GM18870 (cell line): ENCODE measurements around the gene CDH23.

ENCODE experiments used
- ATAC-seq: cut with Tn5 transposase; IDR thresholded peaks from one replicate; pipeline ENCODE4 v1.9.1; 2021; ENCODE audit warnings: moderate library complexity; ENCODE audit not compliant: unreplicated experiment

The CDH23 gene

GRCh38 chr10:71481746-71482410 is 85.2 kb downstream of the CDH23 start:
- ATAC-seq = no peak

DNA sequence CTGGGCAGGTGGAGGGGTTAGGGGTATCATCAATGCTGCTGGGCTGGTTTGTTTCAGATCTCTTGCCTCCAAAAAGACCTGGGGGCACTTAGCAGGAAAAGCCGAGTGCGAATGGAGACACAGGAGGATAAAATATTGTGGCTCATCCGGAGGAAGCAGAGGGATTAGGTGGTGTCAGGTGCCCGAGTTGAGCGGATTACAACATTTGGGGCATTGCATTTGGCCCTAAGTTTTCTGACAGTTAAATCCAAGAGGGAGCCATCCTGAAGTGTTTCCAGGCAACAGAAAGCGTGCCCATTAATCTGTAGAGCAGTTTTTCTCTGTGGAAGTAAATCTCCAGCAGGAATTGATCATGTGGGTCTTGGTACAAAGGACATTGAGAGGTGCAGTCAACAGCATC is 85.9 kb downstream of the CDH23 start:
- ATAC-seq = no peak

GRCh38 chr10:71483135-71483534 is 86.4 kb downstream of the CDH23 start:
- ATAC-seq = no peak

- no peak for ATAC-seq
These were observed 87.4 kb downstream of the CDH23 start for GRCh38 chr10:71483885-71484751.

- ATAC-seq = no peak
These were observed 89.9 kb downstream of the CDH23 start for GRCh38 chr10:71486484-71487114.

DNA sequence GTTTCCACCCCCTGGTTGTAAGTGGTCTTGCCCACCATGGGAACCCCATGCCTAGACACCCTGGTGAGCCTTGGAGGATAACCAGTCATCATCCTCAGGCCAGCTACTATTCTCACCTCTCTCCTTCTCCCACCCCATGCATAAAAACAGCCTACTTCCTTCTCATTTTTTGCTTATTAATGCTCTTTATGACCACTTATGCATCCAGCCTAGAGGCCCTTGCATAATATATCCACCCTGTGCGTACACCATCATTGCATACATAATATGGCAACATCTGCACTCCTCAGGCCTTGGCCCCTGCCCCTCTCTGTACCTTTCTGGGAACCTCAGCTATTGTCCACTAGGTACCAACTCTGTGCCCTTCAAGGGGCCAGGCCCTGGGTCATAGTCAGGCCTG is 91.0 kb downstream of the CDH23 start:
- no peak for ATAC-seq

DNA sequence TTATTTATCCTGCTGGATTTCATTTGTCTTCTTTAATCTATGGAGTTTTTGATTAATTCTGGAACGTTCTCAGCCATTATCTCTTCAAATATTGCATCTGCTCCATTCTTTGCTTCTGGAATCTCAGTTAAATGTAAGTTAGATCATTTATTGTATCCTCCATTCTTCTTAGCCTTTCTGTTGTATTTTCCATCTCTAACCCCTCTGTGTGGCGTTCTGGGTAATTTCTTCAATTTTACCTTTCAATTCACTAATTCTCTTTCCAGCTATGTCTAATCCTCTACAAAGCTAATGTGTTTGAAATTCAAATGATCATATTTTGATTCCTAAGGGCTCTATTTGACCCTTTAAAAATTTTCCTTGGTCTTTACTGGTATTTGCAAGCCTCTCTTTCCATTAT is 92.4 kb downstream of the CDH23 start:
- ATAC-seq = no peak

DNA sequence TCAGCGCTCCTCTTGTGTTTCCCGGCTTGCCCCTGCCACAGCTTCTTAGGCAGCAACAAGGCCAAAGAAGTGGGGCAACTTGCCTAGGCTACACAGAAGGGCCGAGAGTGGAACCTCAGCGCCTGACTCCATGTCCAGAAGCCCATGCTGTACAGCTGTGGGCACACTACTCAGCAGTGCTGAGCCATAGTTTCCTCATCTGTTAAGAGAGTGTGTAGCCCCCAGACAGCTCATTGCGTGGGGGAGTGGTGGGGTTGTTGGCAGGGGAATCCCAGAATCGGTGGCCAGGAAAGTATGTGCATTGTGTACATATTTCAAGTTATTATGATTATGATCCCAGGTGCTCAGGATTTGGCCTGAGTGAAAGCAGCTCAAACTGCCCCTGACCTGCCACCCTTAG is 96.2 kb downstream of the CDH23 start:
- no peak for ATAC-seq

- ATAC-seq = no peak
These were observed 97.0 kb downstream of the CDH23 start for GRCh38 chr10:71493741-71494140.

DNA sequence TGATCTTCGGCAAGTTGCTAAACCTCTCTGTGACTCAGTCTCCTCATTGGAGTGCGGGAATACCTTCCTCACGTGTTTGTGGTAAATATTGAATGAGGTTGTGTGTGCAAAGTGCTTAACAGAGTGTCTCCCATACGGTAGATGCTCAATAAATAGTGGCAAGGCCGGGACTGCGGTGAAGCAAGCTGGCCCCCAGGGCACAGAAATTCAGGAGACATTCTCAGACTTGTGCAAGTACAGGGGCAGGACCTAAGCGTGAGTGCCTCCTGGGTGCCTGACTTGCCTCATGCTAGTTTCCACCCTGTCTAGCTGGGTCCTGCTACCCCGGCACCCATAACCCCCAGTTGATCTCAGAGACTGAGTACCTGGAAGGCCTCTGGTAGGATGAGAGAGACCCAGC is 97.8 kb downstream of the CDH23 start:
- no peak for ATAC-seq

GRCh38 chr10:71494980-71495381 is 98.3 kb downstream of the CDH23 start:
- ATAC-seq = no peak

DNA sequence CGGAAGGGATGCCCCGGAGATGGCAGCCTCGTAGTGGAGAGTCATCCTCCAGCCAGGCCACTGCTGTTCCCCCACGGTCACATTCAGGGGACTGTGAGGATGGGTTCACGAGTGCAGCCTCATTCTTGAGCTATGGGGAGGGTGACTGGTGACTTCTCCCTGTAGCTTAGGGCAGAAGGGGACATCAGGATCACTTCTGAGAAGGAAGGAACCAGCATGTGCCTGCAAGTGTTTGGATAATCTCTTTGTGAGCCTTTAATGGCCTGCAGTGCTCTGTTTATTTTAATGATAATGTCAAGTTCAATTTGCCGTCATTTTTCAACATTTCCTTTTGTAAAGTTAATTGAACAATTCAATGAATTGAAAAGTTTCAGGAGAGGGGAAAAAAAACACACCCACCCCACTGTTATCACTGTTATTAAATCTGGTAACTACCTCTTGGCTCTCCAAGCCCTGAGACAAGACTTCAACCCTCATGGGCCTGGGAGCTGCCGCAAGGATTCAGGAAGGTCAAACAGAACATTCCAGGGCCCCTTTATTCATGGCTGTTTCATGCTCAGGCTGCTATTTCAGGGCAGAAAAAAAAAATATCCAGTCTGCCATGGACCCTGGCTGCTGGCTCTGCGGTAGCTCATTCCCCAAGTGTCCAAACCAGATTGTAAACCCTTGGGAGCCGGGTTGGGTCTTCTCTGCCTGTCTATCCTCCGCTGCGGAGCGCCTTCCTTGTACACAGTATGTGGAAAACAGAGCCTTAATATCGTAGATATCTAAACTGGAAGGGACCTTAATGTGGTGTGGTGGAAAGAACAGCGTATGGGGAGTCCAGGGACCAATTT is 100.4 kb downstream of the CDH23 start:
- ATAC-seq = no peak

DNA sequence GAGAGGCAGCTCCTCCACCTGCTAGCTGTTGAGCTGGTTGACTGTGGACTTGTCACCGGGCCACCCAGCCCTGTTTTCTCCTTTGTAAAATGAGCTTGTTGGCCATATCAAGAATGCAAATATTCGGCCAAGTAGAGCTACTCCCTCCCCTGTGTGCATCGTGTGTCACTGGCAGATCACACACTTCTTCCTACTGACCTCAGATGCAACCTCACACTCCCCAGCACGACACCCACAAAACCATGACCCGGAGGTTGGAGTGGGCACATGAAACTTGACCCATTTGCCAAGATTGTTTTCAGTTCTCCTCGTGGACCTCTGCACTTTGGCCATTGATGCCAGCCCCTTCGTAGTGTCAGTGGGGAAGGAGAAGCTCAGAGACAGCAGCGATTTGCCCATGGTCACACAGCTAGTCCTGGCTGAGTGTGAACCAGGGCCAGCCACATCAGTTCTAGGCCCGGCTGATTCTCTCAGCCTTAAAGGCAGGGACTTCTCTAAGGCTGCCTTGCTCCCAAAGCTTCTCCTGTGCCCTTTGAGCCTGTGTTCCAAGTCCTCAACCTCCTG is 101.1 kb downstream of the CDH23 start:
- no peak for ATAC-seq

DNA sequence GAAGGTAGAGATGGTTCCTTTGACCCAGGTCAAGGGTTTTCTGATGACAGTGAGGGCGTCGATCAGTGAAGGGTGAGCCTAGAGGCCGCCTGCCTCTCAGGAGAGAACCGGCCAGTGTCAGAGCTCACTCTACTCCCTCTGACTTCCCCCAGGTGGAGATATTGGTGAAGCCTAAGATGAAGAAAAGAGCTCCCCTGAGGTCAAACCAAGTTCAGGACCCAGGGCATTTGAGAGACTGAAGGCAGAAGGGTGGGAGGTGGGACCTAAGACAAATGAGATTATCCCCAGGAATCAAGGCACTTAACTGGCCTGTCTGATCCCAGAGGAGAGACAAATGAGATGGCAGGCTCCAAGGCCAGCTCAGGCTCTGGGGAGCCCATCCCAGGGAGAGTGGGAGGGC is 104.7 kb downstream of the CDH23 start:
- ATAC-seq = no peak

GRCh38 chr10:71502190-71502589 is 105.5 kb downstream of the CDH23 start:
- ATAC-seq = no peak

DNA sequence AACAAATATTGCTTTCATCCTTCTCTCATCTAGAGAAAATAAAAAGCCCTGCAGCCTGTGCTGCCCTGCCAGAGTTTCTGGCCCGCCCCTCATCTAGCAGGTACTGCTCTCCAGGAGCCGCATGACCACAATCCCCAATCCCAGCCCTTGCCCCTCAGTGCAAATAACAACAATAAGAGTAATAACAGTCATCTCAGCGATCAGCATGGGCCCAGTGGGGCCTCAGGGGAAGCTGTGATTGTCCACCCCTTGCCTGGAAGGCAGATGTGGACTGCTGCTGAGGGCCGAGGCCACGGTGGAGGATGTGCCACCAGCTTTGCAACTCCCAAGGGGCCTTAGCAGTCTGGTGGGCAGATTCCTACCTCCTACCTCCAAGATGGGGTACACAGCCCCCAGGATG is 106.1 kb downstream of the CDH23 start:
- no peak for ATAC-seq

- ATAC-seq = no peak
These were observed 107.4 kb downstream of the CDH23 start for GRCh38 chr10:71504168-71504567.

- no peak for ATAC-seq
These were observed 107.8 kb downstream of the CDH23 start for GRCh38 chr10:71504570-71504969.

DNA sequence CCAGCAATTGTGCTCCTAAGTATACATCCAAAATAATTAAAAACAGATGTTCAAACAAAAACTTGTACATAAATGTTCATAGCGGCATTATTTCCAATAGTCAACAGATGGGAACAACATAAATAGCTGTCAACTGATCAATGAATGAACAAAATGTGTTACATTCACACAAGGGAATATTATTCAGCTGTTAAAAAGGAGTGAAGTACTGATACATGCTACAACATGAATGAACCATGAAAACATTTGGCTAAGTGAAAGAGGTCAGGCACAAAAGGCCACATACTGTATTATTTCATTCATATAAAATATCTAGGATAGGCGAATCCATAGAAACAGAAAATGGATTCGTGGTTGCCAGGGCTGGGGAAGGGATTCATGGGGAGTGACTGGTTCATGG is 109.1 kb downstream of the CDH23 start:
- no peak for ATAC-seq

- no peak for ATAC-seq
These were observed 112.7 kb downstream of the CDH23 start for GRCh38 chr10:71509444-71509843.

GRCh38 chr10:71511206-71511605 is 114.5 kb downstream of the CDH23 start:
- no peak for ATAC-seq
